Heart left ventricle (tissue), 16 donors: ENCODE results near the gene SLC38A5. TPM values are rescaled to one million over a fixed set of nuclear protein-coding genes. Genes with fewer than 3 reads are reported as not detected.

Experiments
- ATAC-seq, 4 donors: fragments of 200-7000 bp; cut with Tn5 transposase; one replicate each; pipeline ENCODE4 v1.9.1; 2020 to 2022; ENCODE audit warnings: moderate library complexity in 4 of 4, mild to moderate bottlenecking in 3 of 4, moderate number of reproducible peaks in 1 of 4
- DNase-seq, 5 donors: peaks; one replicate each; pipeline ENCODE4 v3.0.0-alpha.2; 2020
- H3K27ac ChIP-seq, 12 donors: fragments of 200-600 bp; sonication (generic) in 4 of 12; one replicate each; pipeline versions ENCODE4 v1.5.0 to v1.8.0; 2016 to 2022; ENCODE audit warnings: mild to moderate bottlenecking in 2 of 12
- H3K27me3 ChIP-seq, 9 donors: fragments of 200-600 bp; sonication (generic) in 2 of 9; one replicate each; pipeline versions ENCODE4 v1.5.1 to v1.8.0; 2016 to 2022; ENCODE audit warnings: mild to moderate bottlenecking in 3 of 9
- H3K36me3 ChIP-seq, 9 donors: fragments of 200-600 bp; sonication (generic) in 2 of 9; one replicate each; pipeline versions ENCODE4 v1.5.0 to v1.8.0; 2018 to 2022; ENCODE audit warnings: mild to moderate bottlenecking in 2 of 9
- H3K4me1 ChIP-seq, 12 donors: fragments of 200-600 bp; sonication (generic) in 4 of 12; one replicate each; pipeline versions ENCODE4 v1.5.0 to v1.8.0; 2016 to 2022; ENCODE audit warnings: mild to moderate bottlenecking in 3 of 12
- H3K4me3 ChIP-seq, 12 donors: fragments of 200-600 bp; sonication (generic) in 4 of 12; one replicate each; pipeline versions ENCODE4 v1.5.0 to v1.8.0; 2017 to 2022; ENCODE audit warnings: mild to moderate bottlenecking in 9 of 12, moderate library complexity in 4 of 12
- H3K9me3 ChIP-seq, 12 donors: fragments of 200-600 bp; sonication (generic) in 4 of 12; one replicate each; pipeline versions ENCODE4 v1.5.0 to v1.8.0; 2016 to 2022; ENCODE audit warnings: mild to moderate bottlenecking in 1 of 12
- POLR2A ChIP-seq, 2 donors: fragments of 450-650 bp; IDR thresholded peaks; one replicate each; pipeline ENCODE4 v1.6.1; 2017; ENCODE audit warnings: antibody characterized with exemption in 2 of 2, mild to moderate bottlenecking in 2 of 2, moderate library complexity in 2 of 2
- WGBS, 4 donors: extraction: QIAGEN DNeasy Blood & Tissue Kit in 2 of 4; methylation state at CpG; one replicate each; pipeline versions ENCODE4 v1.1.5 to v1.1.7; 2013 to 2018; 5-methylcytosine and 5-hydroxymethylcytosine counted together
- intact Hi-C, 10 donors: fragments of 100-400 bp; cut with DNase I; formaldehyde crosslinking; loops; one replicate each; pipeline versions ENCODE4 v1.11.1 to v1.14.2; 2022
- polyA plus RNA-seq, 2 donors: library from polyadenylated mRNA; stranded (reverse); fragments of 200-250 nt; gene quantifications; one replicate each; pipeline ENCODE4 v1.2.3, GENCODE V29; 2013
- total RNA-seq, 9 donors: library from RNA; depleted of rRNA in 2 of 9; stranded (reverse); fragments of >200 nt in 2 of 9; fragmentation: NEBNext Ultra II Directional in 3 of 9; extraction: Animal tissue kit (Norgen Biotek cat#: 25700) in 3 of 9; gene quantifications; one replicate each; pipeline versions ENCODE4 v1.1.0 to v1.2.4, GENCODE V29; 2016 to 2023
- TF ChIP-seq, protein P1 (sequence below), 12 donors: fragments of 200-600 bp; sonication (generic) in 4 of 12; IDR thresholded peaks; one replicate each; pipeline versions ENCODE4 v1.5.0 to v1.8.0; 2018 to 2022; ENCODE audit warnings: antibody characterized with exemption in 12 of 12, mild to moderate bottlenecking in 5 of 12
- donor health status: ischemic (EF 13 %, LVEDD 7.1; RV severe dilation, severe dysfunction).
- donor health status: healthy with polysubstance abuse.
- donor health status: DM: no; HTN: yes; CAD: no.
- donor health status: DM: no; HTN: no; CAD: no.
- donor health status: ischemic (EF 25% LVEDD 6.9; RV normal size, moderate dysfunction).
- donor health status: ischemic (EF 25% LVEDD 5.7; RV mildly dilated, moderate dysfunction).
- donor health status: healthy.
- donor health status: DM: yes; HTN: yes; CAD: no.
- donor health status: ischemic (EF 35%, LVEDD 5.7; RV mildly dilated, moderate dysfunction).
- donor health status: nonischemic (EF 11% LVEDD 7.7; RV severe dilation, severe dysfunction).
- donor health status: DM: yes; HTN: yes; CAD: no.
- donor health status: PGD.
- donor health status: ischemic (EF 29% LVEDD 5.4; RV normal size, mild dysfunction).
- donor health status: nonischemic (EF 23%, LVEDD 6.1; RV moderate dilation, normal function).

SLC38A5 gene
- total and polyA plus RNA-seq, 11 donors, result 0.52 to 22.3 (median 1.8) TPM

DNA sequence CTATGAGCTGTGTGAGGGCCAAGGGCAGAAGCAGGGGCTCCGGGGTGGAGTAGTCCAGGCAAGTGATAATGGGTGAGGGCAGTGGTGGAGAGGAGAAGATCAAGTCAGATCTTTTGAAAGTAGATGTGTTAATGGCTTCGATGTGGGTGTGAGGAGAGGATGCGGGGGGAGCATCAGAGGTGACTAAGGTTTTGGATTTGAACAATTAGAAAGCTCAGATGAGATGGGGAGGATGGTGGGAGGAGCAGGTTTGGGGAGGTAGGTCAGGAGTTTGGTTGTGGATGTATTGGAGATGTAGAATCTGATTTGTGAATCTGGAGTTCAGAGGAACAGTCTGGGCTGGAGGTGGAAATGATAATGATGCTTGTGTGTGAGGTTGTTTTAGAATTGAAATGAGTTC is 10.5 kb upstream of the SLC38A5 start:
- ATAC-seq (no peak), DNase-seq (no peak)
- TF ChIP-seq POLR2A (IDR thresholded peaks at IDR 0.05), result no peak
- TF ChIP-seq, protein P1, sequence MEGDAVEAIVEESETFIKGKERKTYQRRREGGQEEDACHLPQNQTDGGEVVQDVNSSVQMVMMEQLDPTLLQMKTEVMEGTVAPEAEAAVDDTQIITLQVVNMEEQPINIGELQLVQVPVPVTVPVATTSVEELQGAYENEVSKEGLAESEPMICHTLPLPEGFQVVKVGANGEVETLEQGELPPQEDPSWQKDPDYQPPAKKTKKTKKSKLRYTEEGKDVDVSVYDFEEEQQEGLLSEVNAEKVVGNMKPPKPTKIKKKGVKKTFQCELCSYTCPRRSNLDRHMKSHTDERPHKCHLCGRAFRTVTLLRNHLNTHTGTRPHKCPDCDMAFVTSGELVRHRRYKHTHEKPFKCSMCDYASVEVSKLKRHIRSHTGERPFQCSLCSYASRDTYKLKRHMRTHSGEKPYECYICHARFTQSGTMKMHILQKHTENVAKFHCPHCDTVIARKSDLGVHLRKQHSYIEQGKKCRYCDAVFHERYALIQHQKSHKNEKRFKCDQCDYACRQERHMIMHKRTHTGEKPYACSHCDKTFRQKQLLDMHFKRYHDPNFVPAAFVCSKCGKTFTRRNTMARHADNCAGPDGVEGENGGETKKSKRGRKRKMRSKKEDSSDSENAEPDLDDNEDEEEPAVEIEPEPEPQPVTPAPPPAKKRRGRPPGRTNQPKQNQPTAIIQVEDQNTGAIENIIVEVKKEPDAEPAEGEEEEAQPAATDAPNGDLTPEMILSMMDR (IDR thresholded peaks at IDR 0.05), result no peak
- H3K27ac ChIP-seq, result no peak overlapping the region
- peaks cover 0 to 27% (median 16%) of the 10 kb centered on the region in 9 donors for H3K36me3 ChIP-seq
- H3K4me3 ChIP-seq, result no peak overlapping the region
- H3K27me3 ChIP-seq, result no peaks in the 10 kb centered on the region
- H3K4me1 ChIP-seq, result no peaks in the 10 kb centered on the region
- intact Hi-C loops, result no loop called here
- no peaks in the 10 kb centered on the region for H3K9me3 ChIP-seq
- 77 to 94% (median 87%) methylated on average over 3 of the region's 3 CpGs for WGBS, 4 donors

DNA sequence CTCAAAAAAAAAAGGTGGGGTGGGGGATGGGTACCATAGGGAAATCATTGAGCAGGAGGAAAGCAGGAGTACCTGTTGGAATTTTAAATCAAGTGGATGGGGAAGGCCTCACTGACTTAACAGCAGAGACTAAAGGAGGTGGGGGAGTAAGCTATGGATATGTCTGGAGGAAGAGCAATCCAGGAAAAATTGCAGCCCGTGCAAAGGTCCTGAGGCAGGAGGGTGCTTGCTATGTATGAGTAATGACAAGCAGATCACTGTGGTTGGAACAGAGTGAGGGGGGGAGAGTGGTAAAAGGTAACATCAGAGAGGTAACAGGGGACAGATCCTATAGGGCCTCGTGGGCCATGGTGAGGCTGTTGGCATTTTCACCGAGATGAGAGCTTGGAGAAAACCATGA is 10.1 kb upstream of the SLC38A5 start:
- intact Hi-C loops, result no loop called here
- H3K36me3 ChIP-seq, result peaks cover 0 to 27% (median 16%) of the 10 kb centered on the region in 9 donors
- H3K27ac ChIP-seq, result no peak overlapping the region
- no peak for ATAC-seq
- DNase-seq, result no peak
- H3K9me3 ChIP-seq, result no peaks in the 10 kb centered on the region
- H3K27me3 ChIP-seq, result no peaks in the 10 kb centered on the region
- no peak for TF ChIP-seq POLR2A (IDR thresholded peaks at IDR 0.05)
- TF ChIP-seq, protein P1 (IDR thresholded peaks at IDR 0.05), result no peak
- peaks cover 0 to 4% (median 0%) of the 10 kb centered on the region in 12 donors for H3K4me1 ChIP-seq
- H3K4me3 ChIP-seq, result no peak overlapping the region
- 68 to 95% (median 88%) methylated on average over 3 of the region's 3 CpGs for WGBS, 4 donors

- TF ChIP-seq POLR2A (IDR thresholded peaks at IDR 0.05), result no peak
- TF ChIP-seq, protein P1 (IDR thresholded peaks at IDR 0.05), result no peak
- Histone ChIP-seq H3K27me3 (no peaks in the 10 kb centered on the region), H3K4me1 (peaks cover 0 to 8% (median 0%) of the 10 kb centered on the region in 12 donors), H3K4me3 (no peak overlapping the region), H3K36me3 (peaks cover 0 to 26% (median 12%) of the 10 kb centered on the region in 9 donors), H3K9me3 (no peaks in the 10 kb centered on the region), H3K27ac (no peak overlapping the region)
- intact Hi-C loops, result loop anchor here in 1 of 10 donors (10.0 kb wide), 1 partner anchor 404 kb away; the partner anchor contains the start of gene ZNF630
- DNase-seq (no peak), ATAC-seq (no peak)
- WGBS, 4 donors, result 73 to 95% (median 80%) methylated on average over 5 of the region's 5 CpGs
These were observed 8.7 kb upstream of the SLC38A5 start for GRCh38 chrX:48478806-48479205.

- H3K4me3 ChIP-seq, result no peak overlapping the region
- TF ChIP-seq, protein P1 (IDR thresholded peaks at IDR 0.05), result no peak
- TF ChIP-seq POLR2A (IDR thresholded peaks at IDR 0.05), result no peak
- DNase-seq (no peak), ATAC-seq (no peak)
- 89 to 94% (median 92%) methylated on average over 19 of the region's 19 CpGs for WGBS, 4 donors
- peaks cover 0 to 8% (median 0%) of the 10 kb centered on the region in 12 donors for H3K4me1 ChIP-seq
- H3K9me3 ChIP-seq, result no peaks in the 10 kb centered on the region
- H3K27me3 ChIP-seq, result no peaks in the 10 kb centered on the region
- H3K36me3 ChIP-seq, result peaks cover 0 to 20% (median 5%) of the 10 kb centered on the region in 9 donors
- H3K27ac ChIP-seq, result no peak overlapping the region
- intact Hi-C loops, result loop anchor here in 1 of 10 donors (10.0 kb wide), 1 partner anchor 403 kb away; the partner anchor contains the start of gene ZNF630
These were observed 8.1 kb upstream of the SLC38A5 start for GRCh38 chrX:48477960-48478755.
